ENCODE results near the gene RELB.

- TF ChIP-seq POLR2A (IDR thresholded peaks at IDR 0.05; ENCODE audit: low read depth, low read length) (no peak), POLR2AphosphoS5 (IDR thresholded peaks at IDR 0.05; ENCODE audit: low read depth, low read length) (no peak)
Observed at GRCh38 chr19:45040059-45040771, 39.0 kb downstream of the RELB start.

Measured in GM12892 (cell line).